Measurements from ENCODE around the gene URM1.
"Not testable (repeated sequence)": the region's sequence is repeated elsewhere in the genome, so short reads cannot be mapped to it uniquely, and the experiment has no call there.

The URM1 gene

GRCh38 chr9:128409450-128409849, 38.3 kb downstream of the URM1 start:
- DNase-seq (ENCODE audit: low spot score): no peak

GRCh38 chr9:128409978-128410377, 38.8 kb downstream of the URM1 start:
- DNase-seq (ENCODE audit: low spot score): peak; percentile 38

GRCh38 chr9:128411364-128412119, 40.4 kb downstream of the URM1 start:
- no peak for DNase-seq (ENCODE audit: low spot score)

- peak; percentile 48 for DNase-seq (ENCODE audit: low spot score)
Observed at GRCh38 chr9:128412120-128412790, 41.1 kb downstream of the URM1 start.

- not testable (repeated sequence) for DNase-seq (ENCODE audit: low spot score)
Observed at GRCh38 chr9:128413728-128414127, 42.6 kb downstream of the URM1 start.

GRCh38 chr9:128414461-128414860, 43.3 kb downstream of the URM1 start:
- no peak for DNase-seq (ENCODE audit: low spot score)

- DNase-seq (ENCODE audit: low spot score): no peak
Observed at GRCh38 chr9:128415281-128415680, 44.1 kb downstream of the URM1 start.

GRCh38 chr9:128416014-128416413, 44.8 kb downstream of the URM1 start:
- no peak for DNase-seq (ENCODE audit: low spot score)

- no peak for DNase-seq (ENCODE audit: low spot score)
Observed at GRCh38 chr9:128416432-128417019, 45.4 kb downstream of the URM1 start.

GRCh38 chr9:128419061-128419925, 48.1 kb downstream of the URM1 start:
- no peak for DNase-seq (ENCODE audit: low spot score)

GRCh38 chr9:128420060-128420650, 49.0 kb downstream of the URM1 start:
- DNase-seq (ENCODE audit: low spot score): peak; percentile 86

- peak; percentile 89 for DNase-seq (ENCODE audit: low spot score)
Observed at GRCh38 chr9:128420651-128421481, 49.7 kb downstream of the URM1 start, which contains the start of gene CERCAM. CERCAM (plus strand) TSS chr9:128420857; CDS start chr9:128420878, 21 bp downstream.

GRCh38 chr9:128421482-128421996, 50.4 kb downstream of the URM1 start:
- peak; percentile 75 for DNase-seq (ENCODE audit: low spot score)

- not testable (repeated sequence) for DNase-seq (ENCODE audit: low spot score)
Observed at GRCh38 chr9:128422022-128422782, 51.0 kb downstream of the URM1 start.

GRCh38 chr9:128422783-128423150, 51.6 kb downstream of the URM1 start:
- DNase-seq (ENCODE audit: low spot score): no peak

GRCh38 chr9:128423356-128423755, 52.2 kb downstream of the URM1 start:
- DNase-seq (ENCODE audit: low spot score): not testable (repeated sequence)

GRCh38 chr9:128424268-128424780, 53.1 kb downstream of the URM1 start:
- no peak for DNase-seq (ENCODE audit: low spot score)

GRCh38 chr9:128428644-128429512, 57.7 kb downstream of the URM1 start:
- no peak for DNase-seq (ENCODE audit: low spot score)

Measured in AG08395 (cell line).